HEK293 (cell line): ENCODE data around the gene DBN1.

Source experiments
- CTCF ChIA-PET: fragments of 350-600 bp; formaldehyde crosslinking; extraction: SDS; loops from one replicate; lab custom pipeline; 2021; ENCODE audit warnings: antibody characterized with exemption; lab: Yijun Ruan, JAX
- POLR2A ChIA-PET: fragments of 300-600 bp; formaldehyde crosslinking; extraction: SDS; loops from one replicate; lab custom pipeline; 2020; ENCODE audit warnings: antibody characterized with exemption, inconsistent platforms; lab: Yijun Ruan, JAX
- H3K27ac ChIP-seq: fragments of 200-500 bp; sonication (Bioruptor generic); 2 replicates; pipeline ENCODE4 v1.5.1; 2014; ENCODE audit warnings: low read depth, low read length, control low read depth, inconsistent platforms; ENCODE audit errors: extremely low read depth
- H3K36me3 ChIP-seq, 2 experiments: fragments of 200-500 bp in 1 of 2; sonication (Bioruptor generic) in 1 of 2; 1 replicate in 1 of 2; 2 replicates in 1 of 2; pipeline ENCODE4 v1.5.1; 2014 to 2017; ENCODE audit warnings: inconsistent platforms in 2 of 2, low read length in 2 of 2; ENCODE audit not compliant: control insufficient read depth in 2 of 2, insufficient read depth in 1 of 2
- H3K4me1 ChIP-seq: fragments of 200-500 bp; sonication (Bioruptor generic); 2 replicates; pipeline ENCODE4 v1.5.1; 2014; ENCODE audit warnings: mild to moderate bottlenecking, low read length, inconsistent platforms; ENCODE audit not compliant: control insufficient read depth, insufficient read depth
- H3K4me3 ChIP-seq: 2 replicates; pipeline ENCODE4 v1.5.1; 2011; ENCODE audit warnings: low read depth, mild to moderate bottlenecking, control low read depth, low read length, moderate library complexity
- H3K9me3 ChIP-seq: fragments of 200-500 bp; sonication (Bioruptor generic); 2 replicates; pipeline ENCODE4 v1.5.1; 2014; ENCODE audit warnings: low read depth, low read length, inconsistent platforms; ENCODE audit not compliant: control insufficient read depth, insufficient read depth
- ATF2 ChIP-seq: fragments of 450-650 bp; formaldehyde crosslinking; IDR thresholded peaks from 2 replicates; pipeline ENCODE4 v1.5.1; 2016; ENCODE audit warnings: missing biosample characterization, missing genetic modification characterization, low read depth
- GFI1B ChIP-seq: fragments of 450-650 bp; formaldehyde crosslinking; IDR thresholded peaks from 2 replicates; pipeline ENCODE4 v1.5.1; 2016; ENCODE audit warnings: missing biosample characterization, missing genetic modification characterization
- GLIS1 ChIP-seq: fragments of 450-650 bp; formaldehyde crosslinking; IDR thresholded peaks from 2 replicates; pipeline ENCODE4 v1.5.1; 2016; ENCODE audit warnings: missing biosample characterization, missing genetic modification characterization
- KLF17 ChIP-seq: fragments of 450-650 bp; formaldehyde crosslinking; IDR thresholded peaks from 2 replicates; pipeline ENCODE4 v1.5.1; 2016; ENCODE audit warnings: missing biosample characterization, missing genetic modification characterization
- PRDM1 ChIP-seq: fragments of 450-650 bp; formaldehyde crosslinking; IDR thresholded peaks from 2 replicates; pipeline ENCODE4; 2016; ENCODE audit warnings: missing biosample characterization, missing genetic modification characterization
- PRDM2 ChIP-seq: fragments of 450-650 bp; formaldehyde crosslinking; IDR thresholded peaks from 2 replicates; pipeline ENCODE4 v1.5.1; 2016; ENCODE audit warnings: missing biosample characterization, missing genetic modification characterization, borderline replicate concordance
- SCRT1 ChIP-seq: fragments of 450-650 bp; formaldehyde crosslinking; IDR thresholded peaks from 2 replicates; pipeline ENCODE4 v1.5.1; 2016; ENCODE audit warnings: missing biosample characterization, missing genetic modification characterization, borderline replicate concordance
- SCRT2 ChIP-seq: fragments of 450-650 bp; formaldehyde crosslinking; IDR thresholded peaks from 2 replicates; pipeline ENCODE4 v1.5.1; 2016; ENCODE audit warnings: missing biosample characterization, missing genetic modification characterization
- SP2 ChIP-seq: fragments of 450-650 bp; formaldehyde crosslinking; IDR thresholded peaks from 2 replicates; pipeline ENCODE4 v1.5.1; 2016; ENCODE audit warnings: missing biosample characterization, missing genetic modification characterization
- SP3 ChIP-seq: fragments of 450-650 bp; formaldehyde crosslinking; IDR thresholded peaks from 2 replicates; pipeline ENCODE4 v1.5.1; 2016; ENCODE audit warnings: missing biosample characterization, missing genetic modification characterization
- TCF7L2 ChIP-seq: IDR thresholded peaks from 2 replicates; pipeline ENCODE4 v1.6.1; 2011; ENCODE audit warnings: low read depth, mild to moderate bottlenecking, inconsistent platforms, low read length, moderate library complexity, borderline replicate concordance
- TRIM28 ChIP-seq: IDR thresholded peaks from 2 replicates; pipeline ENCODE4 v1.6.1; 2011; ENCODE audit warnings: low read length, control low read depth, borderline replicate concordance
- ZBTB17 ChIP-seq: fragments of 450-650 bp; formaldehyde crosslinking; IDR thresholded peaks from 2 replicates; pipeline ENCODE4 v1.5.1; 2016; ENCODE audit warnings: missing biosample characterization, missing genetic modification characterization
- ZBTB49 ChIP-seq: fragments of 450-650 bp; formaldehyde crosslinking; IDR thresholded peaks from 2 replicates; pipeline ENCODE4 v1.5.1; 2016; ENCODE audit warnings: missing biosample characterization, missing genetic modification characterization, low read depth
- ZNF146 ChIP-seq: fragments of 450-650 bp; formaldehyde crosslinking; IDR thresholded peaks from 2 replicates; pipeline ENCODE4 v1.5.1; 2016; ENCODE audit warnings: missing biosample characterization, missing genetic modification characterization
- ZNF155 ChIP-seq: fragments of 450-650 bp; formaldehyde crosslinking; IDR thresholded peaks from 2 replicates; pipeline ENCODE4 v1.5.1; 2016; ENCODE audit warnings: missing biosample characterization, missing genetic modification characterization
- ZNF184 ChIP-seq: fragments of 450-650 bp; IDR thresholded peaks from 2 replicates; pipeline ENCODE4 v1.5.1; 2018; ENCODE audit warnings: missing biosample characterization, mild to moderate bottlenecking, missing genetic modification characterization
- ZNF292 ChIP-seq: fragments of 450-650 bp; formaldehyde crosslinking; IDR thresholded peaks from 2 replicates; pipeline ENCODE4 v1.5.1; 2016; ENCODE audit warnings: low read depth, missing biosample characterization, missing genetic modification characterization, borderline replicate concordance
- ZNF558 ChIP-seq: fragments of 450-650 bp; formaldehyde crosslinking; IDR thresholded peaks from 2 replicates; pipeline ENCODE4 v1.5.1; 2016; ENCODE audit warnings: missing biosample characterization, missing genetic modification characterization
- ZNF585B ChIP-seq: fragments of 450-650 bp; formaldehyde crosslinking; IDR thresholded peaks from 2 replicates; pipeline ENCODE4 v1.5.1; 2016; ENCODE audit warnings: missing biosample characterization, missing genetic modification characterization
- ZNF600 ChIP-seq: fragments of 450-650 bp; formaldehyde crosslinking; IDR thresholded peaks from 2 replicates; pipeline ENCODE4 v1.5.1; 2016; ENCODE audit warnings: missing biosample characterization, missing genetic modification characterization
- ZNF624 ChIP-seq: fragments of 450-650 bp; formaldehyde crosslinking; IDR thresholded peaks from 2 replicates; pipeline ENCODE4 v1.5.1; 2017; ENCODE audit warnings: missing biosample characterization, missing genetic modification characterization
- ZNF645 ChIP-seq: fragments of 450-650 bp; formaldehyde crosslinking; IDR thresholded peaks from 2 replicates; pipeline ENCODE4; 2016; ENCODE audit warnings: missing biosample characterization, missing genetic modification characterization
- ZNF747 ChIP-seq: fragments of 450-650 bp; formaldehyde crosslinking; IDR thresholded peaks from 2 replicates; pipeline ENCODE4 v1.5.1; 2016; ENCODE audit warnings: missing biosample characterization, missing genetic modification characterization
- ZXDB ChIP-seq: fragments of 450-650 bp; formaldehyde crosslinking; IDR thresholded peaks from 2 replicates; pipeline ENCODE4 v1.5.1; 2016; ENCODE audit warnings: missing biosample characterization, missing genetic modification characterization

DBN1 gene

GRCh38 chr5:177483994-177484901 is 10.8 kb upstream of the DBN1 start (continued):
- TF ChIP-seq PRDM2 (tag by site-specific recombination) (no peak), ZNF600 (tag by site-specific recombination) (peak; percentile 63), SP2 (tag by site-specific recombination) (no peak), ZNF624 (no peak), ZNF747 (tag by site-specific recombination) (no peak), ZNF585B (tag by site-specific recombination) (no peak), TRIM28 (no peak), KLF17 (tag by site-specific recombination) (no peak)

- no peaks in the 10 kb centered on the region for H3K9me3 ChIP-seq
- H3K4me3 ChIP-seq = no peak overlapping the region
- H3K27ac ChIP-seq = no peak overlapping the region
- TF ChIP-seq SCRT1 (no peak), PRDM1 (tag by site-specific recombination) (no peak), ZBTB49 (no peak), ZNF558 (tag by site-specific recombination) (no peak), SCRT2 (tag by site-specific recombination) (no peak), GLIS1 (tag by site-specific recombination) (no peak), ZXDB (no peak), ATF2 (tag by site-specific recombination) (no peak), ZNF292 (tag by site-specific recombination) (no peak), ZNF645 (tag by site-specific recombination) (no peak), ZNF155 (tag by site-specific recombination) (no peak), GFI1B (tag by site-specific recombination) (no peak), ZNF184 (tag by site-specific recombination) (no peak), ZBTB17 (tag by site-specific recombination) (no peak), SP3 (tag by site-specific recombination) (no peak), ZNF146 (tag by site-specific recombination) (no peak), TCF7L2 (no peak)
- ChIA-PET POLR2A (interaction anchor here (8.1 kb wide), 1 partner anchor 12 kb away, joined by 106 read pairs; the partner anchor contains the start of gene PDLIM7), CTCF (no interaction called here)
- H3K36me3 ChIP-seq = peaks cover 7 to 50% of the 10 kb centered on the region in 2 experiments; a peak in 2 of 3 replicates
- no peaks in the 10 kb centered on the region for H3K4me1 ChIP-seq
These were observed 9.6 kb upstream of the DBN1 start for GRCh38 chr5:177483042-177483441.
